ENCODE data around the gene BABAM2.
"Not testable (repeated sequence)": the region's sequence is repeated elsewhere in the genome, so short reads cannot be mapped to it uniquely, and the experiment has no call there.

BABAM2 gene

GRCh38 chr2:28326469-28326805 is 435.9 kb downstream of the BABAM2 start:
- TF ChIP-seq CTCF (conservative IDR thresholded peaks at IDR 0.05), result no peak
- no peak overlapping the region for H3K27ac ChIP-seq

- no peak overlapping the region for H3K27ac ChIP-seq
- no peak for TF ChIP-seq CTCF (conservative IDR thresholded peaks at IDR 0.05)
Measured at GRCh38 chr2:28326881-28327505, 436.5 kb downstream of the BABAM2 start.

- no peak overlapping the region for H3K27ac ChIP-seq
- no peak for TF ChIP-seq CTCF (conservative IDR thresholded peaks at IDR 0.05)
Measured at GRCh38 chr2:28327581-28327955, 437.0 kb downstream of the BABAM2 start.

- H3K27ac ChIP-seq, result no peak overlapping the region
- no peak for TF ChIP-seq CTCF (conservative IDR thresholded peaks at IDR 0.05)
Measured at GRCh38 chr2:28327956-28328922, 437.7 kb downstream of the BABAM2 start.

GRCh38 chr2:28329184-28329583 is 438.7 kb downstream of the BABAM2 start:
- H3K27ac ChIP-seq, result no peak overlapping the region
- TF ChIP-seq CTCF (conservative IDR thresholded peaks at IDR 0.05), result no peak

GRCh38 chr2:28330722-28331121 is 440.2 kb downstream of the BABAM2 start:
- H3K27ac ChIP-seq, result not testable (repeated sequence)

GRCh38 chr2:28331797-28332196 is 441.3 kb downstream of the BABAM2 start:
- H3K27ac ChIP-seq, result not testable (repeated sequence)

GRCh38 chr2:28332696-28333095 is 442.2 kb downstream of the BABAM2 start:
- TF ChIP-seq CTCF (conservative IDR thresholded peaks at IDR 0.05), result no peak

More at GRCh38 chr2:28332696-28333095, 442.2 kb downstream of the BABAM2 start:
- H3K27ac ChIP-seq, result no peak overlapping the region

Measured in VCaP (cell line).